WTC11 (cell line): ENCODE results near the gene CDC5L. TPM values are rescaled to one million over a fixed set of nuclear protein-coding genes. Genes with fewer than 3 reads are reported as not detected.

Experiments
- ATAC-seq: fragments of 200-7000 bp; cut with Tn5 transposase; 2 replicates; pipeline ENCODE4 v1.10.0; 2021; ENCODE audit warnings: mild to moderate bottlenecking, moderate library complexity
- CTCF ChIA-PET: fragments of 300-600 bp; sonication (Branson Sonifier 250); formaldehyde crosslinking; loops from one replicate; lab custom pipeline; 2021; ENCODE audit warnings: antibody characterized with exemption; lab: Charles Lee
- POLR2A ChIA-PET: fragments of 350-600 bp; sonication (Branson Sonifier 250); formaldehyde crosslinking; loops from one replicate; lab custom pipeline; 2021; ENCODE audit warnings: antibody characterized with exemption; lab: Charles Lee
- DNase-seq: peaks from one replicate; pipeline ENCODE4 v3.0.0; 2021; ENCODE audit warnings: low spot score
- H3K27ac Mint-ChIP-seq: 2 replicates; pipeline ENCODE4 v1.8.0; 2021; ENCODE audit warnings: mixed read lengths
- H3K27me3 Mint-ChIP-seq: 2 replicates; pipeline ENCODE4 v1.8.0; 2021; ENCODE audit warnings: low read depth, mild to moderate bottlenecking, moderate library complexity, mixed read lengths
- H3K36me3 Mint-ChIP-seq: 2 replicates; pipeline ENCODE4 v1.8.0; 2021; ENCODE audit warnings: mixed read lengths
- H3K4me1 Mint-ChIP-seq: 2 replicates; pipeline ENCODE4 v1.8.0; 2022; ENCODE audit warnings: mixed read lengths
- H3K4me3 Mint-ChIP-seq: 2 replicates; pipeline ENCODE4 v1.8.0; 2021; ENCODE audit warnings: mild to moderate bottlenecking, moderate library complexity, mixed read lengths
- H3K9me3 Mint-ChIP-seq: 2 replicates; pipeline ENCODE4 v1.8.0; 2021; ENCODE audit warnings: mixed read lengths
- CREM ChIP-seq: sonication (generic); formaldehyde crosslinking; IDR thresholded peaks from 2 replicates; pipeline ENCODE4 v1.8.1; 2022; ENCODE audit warnings: mild to moderate bottlenecking, missing genetic modification reagents, moderate library complexity
- ELF4 ChIP-seq: sonication (generic); formaldehyde crosslinking; IDR thresholded peaks from 2 replicates; pipeline ENCODE4 v1.8.1; 2022; ENCODE audit warnings: low read depth, mild to moderate bottlenecking, moderate library complexity, missing genetic modification reagents
- ETV6 ChIP-seq: sonication (generic); formaldehyde crosslinking; IDR thresholded peaks from 2 replicates; pipeline ENCODE4 v1.8.1; 2022; ENCODE audit warnings: mild to moderate bottlenecking, missing genetic modification reagents
- GTF2I ChIP-seq: fragments of 250-450 bp; sonication (Bioruptor Pico); conservative IDR thresholded peaks from 2 replicates; pipeline ENCODE4 v1.4.0; 2021; ENCODE audit warnings: mild to moderate bottlenecking
- NFE2L1 ChIP-seq: sonication (generic); formaldehyde crosslinking; IDR thresholded peaks from 2 replicates; pipeline ENCODE4 v1.8.1; 2023; ENCODE audit warnings: missing genetic modification reagents
- SP1 ChIP-seq: sonication (generic); formaldehyde crosslinking; conservative IDR thresholded peaks from 2 replicates; pipeline ENCODE4 v1.8.1; 2022; ENCODE audit warnings: missing genetic modification reagents
- TEAD4 ChIP-seq: sonication (generic); formaldehyde crosslinking; IDR thresholded peaks from 2 replicates; pipeline ENCODE4 v1.8.0; 2022; ENCODE audit warnings: mild to moderate bottlenecking, missing genetic modification reagents
- ZNF138 ChIP-seq: sonication (generic); formaldehyde crosslinking; conservative IDR thresholded peaks from 2 replicates; pipeline ENCODE4 v1.8.1; 2022; ENCODE audit warnings: mild to moderate bottlenecking, moderate library complexity, missing genetic modification reagents
- ZNF219 ChIP-seq: sonication (generic); formaldehyde crosslinking; IDR thresholded peaks from 2 replicates; pipeline ENCODE4 v1.8.0; 2023; ENCODE audit warnings: missing genetic modification reagents, mild to moderate bottlenecking, borderline replicate concordance
- total RNA-seq: library from RNA; stranded (reverse); gene quantifications from 3 replicates; pipeline ENCODE4 v1.2.3, GENCODE V29; 2021
- TF ChIP-seq, protein P1 (sequence below): sonication (generic); formaldehyde crosslinking; IDR thresholded peaks from 2 replicates; pipeline ENCODE4 v1.8.0; 2022; ENCODE audit warnings: missing genetic modification reagents
- TF ChIP-seq, protein P2 (sequence below): sonication (generic); formaldehyde crosslinking; IDR thresholded peaks from 2 replicates; pipeline ENCODE4 v1.8.0; 2023; ENCODE audit warnings: missing genetic modification reagents, mild to moderate bottlenecking, borderline replicate concordance
- TF ChIP-seq, protein P3 (sequence below): sonication (generic); formaldehyde crosslinking; IDR thresholded peaks from 2 replicates; pipeline ENCODE4 v1.8.1; 2022; ENCODE audit warnings: mild to moderate bottlenecking, missing genetic modification reagents, moderate library complexity, borderline replicate concordance
- TF ChIP-seq, protein P4 (sequence below): fragments of 200-600 bp; IDR thresholded peaks from 2 replicates; pipeline ENCODE4 v1.8.0; 2022; ENCODE audit warnings: antibody characterized with exemption
- TF ChIP-seq, protein P5 (sequence below): sonication (generic); formaldehyde crosslinking; IDR thresholded peaks from 2 replicates; pipeline ENCODE4 v1.8.1; 2023; ENCODE audit warnings: mild to moderate bottlenecking, missing genetic modification reagents, moderate library complexity
- TF ChIP-seq, protein P6 (sequence below): sonication (generic); formaldehyde crosslinking; IDR thresholded peaks from 2 replicates; pipeline ENCODE4 v1.8.0; 2023; ENCODE audit warnings: missing genetic modification reagents

The CDC5L gene
- total RNA-seq, 1 experiment from 2014 or later: 23.5 TPM

DNA sequence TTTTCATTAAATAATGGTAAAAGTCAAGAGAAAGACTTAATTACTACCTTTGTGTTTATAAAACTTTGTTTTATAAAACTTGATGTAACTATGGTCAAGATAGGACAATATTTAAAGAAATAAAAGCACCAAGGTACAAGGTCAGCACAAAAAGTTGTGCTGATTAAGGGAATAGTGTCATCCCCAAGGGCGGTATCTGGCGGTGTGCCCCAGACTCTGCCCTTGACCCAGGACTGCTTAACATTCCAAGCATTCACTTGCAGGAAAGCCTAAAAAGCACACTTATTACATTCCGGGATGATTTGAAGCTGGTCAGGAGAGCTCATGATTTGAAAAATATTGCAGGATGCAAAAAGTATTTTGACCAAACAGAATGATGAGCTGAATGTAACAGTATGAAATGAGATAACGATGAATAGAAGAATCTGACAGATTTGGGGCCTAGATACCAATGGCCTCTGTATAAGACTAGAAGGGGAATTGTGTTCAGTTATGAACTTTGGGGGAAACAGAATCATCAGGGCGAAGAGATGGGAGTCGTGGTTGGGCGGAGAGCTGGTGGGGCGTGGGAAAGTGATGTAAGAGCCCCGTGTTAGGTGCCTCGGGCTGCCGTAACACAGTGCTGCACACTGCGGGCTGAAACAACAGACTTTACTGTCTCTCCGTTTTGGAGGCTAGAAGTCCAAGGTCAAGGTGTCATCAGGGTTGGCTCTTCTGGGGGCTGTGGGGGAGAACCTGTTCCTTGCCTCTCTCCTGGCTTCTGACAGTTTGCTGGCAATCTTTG, 77.2 kb downstream of the CDC5L start:
- peaks cover 5% of the 10 kb centered on the region for H3K4me1 Mint-ChIP-seq
- H3K27ac Mint-ChIP-seq: no peak overlapping the region
- H3K9me3 Mint-ChIP-seq: no peaks in the 10 kb centered on the region
- H3K27me3 Mint-ChIP-seq: no peaks in the 10 kb centered on the region; the same call in 1 of the 2 replicates
- no peaks in the 10 kb centered on the region for H3K36me3 Mint-ChIP-seq
- no peak overlapping the region for H3K4me3 Mint-ChIP-seq
- DNase-seq: no peak
- TF ChIP-seq ELF4 (no peak), SP1 (CRISPR knock-in tag) (no peak), CREM (CRISPR knock-in tag) (no peak), GTF2I (CRISPR knock-in tag) (no peak), ZNF219 (CRISPR knock-in tag) (no peak), ZNF138 (CRISPR knock-in tag) (no peak), ETV6 (no peak), NFE2L1 (CRISPR knock-in tag) (no peak), TEAD4 (CRISPR knock-in tag) (no peak)
- TF ChIP-seq, protein P1, sequence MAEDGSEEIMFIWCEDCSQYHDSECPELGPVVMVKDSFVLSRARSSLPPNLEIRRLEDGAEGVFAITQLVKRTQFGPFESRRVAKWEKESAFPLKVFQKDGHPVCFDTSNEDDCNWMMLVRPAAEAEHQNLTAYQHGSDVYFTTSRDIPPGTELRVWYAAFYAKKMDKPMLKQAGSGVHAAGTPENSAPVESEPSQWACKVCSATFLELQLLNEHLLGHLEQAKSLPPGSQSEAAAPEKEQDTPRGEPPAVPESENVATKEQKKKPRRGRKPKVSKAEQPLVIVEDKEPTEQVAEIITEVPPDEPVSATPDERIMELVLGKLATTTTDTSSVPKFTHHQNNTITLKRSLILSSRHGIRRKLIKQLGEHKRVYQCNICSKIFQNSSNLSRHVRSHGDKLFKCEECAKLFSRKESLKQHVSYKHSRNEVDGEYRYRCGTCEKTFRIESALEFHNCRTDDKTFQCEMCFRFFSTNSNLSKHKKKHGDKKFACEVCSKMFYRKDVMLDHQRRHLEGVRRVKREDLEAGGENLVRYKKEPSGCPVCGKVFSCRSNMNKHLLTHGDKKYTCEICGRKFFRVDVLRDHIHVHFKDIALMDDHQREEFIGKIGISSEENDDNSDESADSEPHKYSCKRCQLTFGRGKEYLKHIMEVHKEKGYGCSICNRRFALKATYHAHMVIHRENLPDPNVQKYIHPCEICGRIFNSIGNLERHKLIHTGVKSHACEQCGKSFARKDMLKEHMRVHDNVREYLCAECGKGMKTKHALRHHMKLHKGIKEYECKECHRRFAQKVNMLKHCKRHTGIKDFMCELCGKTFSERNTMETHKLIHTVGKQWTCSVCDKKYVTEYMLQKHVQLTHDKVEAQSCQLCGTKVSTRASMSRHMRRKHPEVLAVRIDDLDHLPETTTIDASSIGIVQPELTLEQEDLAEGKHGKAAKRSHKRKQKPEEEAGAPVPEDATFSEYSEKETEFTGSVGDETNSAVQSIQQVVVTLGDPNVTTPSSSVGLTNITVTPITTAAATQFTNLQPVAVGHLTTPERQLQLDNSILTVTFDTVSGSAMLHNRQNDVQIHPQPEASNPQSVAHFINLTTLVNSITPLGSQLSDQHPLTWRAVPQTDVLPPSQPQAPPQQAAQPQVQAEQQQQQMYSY (CRISPR knock-in tag): no peak
- TF ChIP-seq, protein P2, sequence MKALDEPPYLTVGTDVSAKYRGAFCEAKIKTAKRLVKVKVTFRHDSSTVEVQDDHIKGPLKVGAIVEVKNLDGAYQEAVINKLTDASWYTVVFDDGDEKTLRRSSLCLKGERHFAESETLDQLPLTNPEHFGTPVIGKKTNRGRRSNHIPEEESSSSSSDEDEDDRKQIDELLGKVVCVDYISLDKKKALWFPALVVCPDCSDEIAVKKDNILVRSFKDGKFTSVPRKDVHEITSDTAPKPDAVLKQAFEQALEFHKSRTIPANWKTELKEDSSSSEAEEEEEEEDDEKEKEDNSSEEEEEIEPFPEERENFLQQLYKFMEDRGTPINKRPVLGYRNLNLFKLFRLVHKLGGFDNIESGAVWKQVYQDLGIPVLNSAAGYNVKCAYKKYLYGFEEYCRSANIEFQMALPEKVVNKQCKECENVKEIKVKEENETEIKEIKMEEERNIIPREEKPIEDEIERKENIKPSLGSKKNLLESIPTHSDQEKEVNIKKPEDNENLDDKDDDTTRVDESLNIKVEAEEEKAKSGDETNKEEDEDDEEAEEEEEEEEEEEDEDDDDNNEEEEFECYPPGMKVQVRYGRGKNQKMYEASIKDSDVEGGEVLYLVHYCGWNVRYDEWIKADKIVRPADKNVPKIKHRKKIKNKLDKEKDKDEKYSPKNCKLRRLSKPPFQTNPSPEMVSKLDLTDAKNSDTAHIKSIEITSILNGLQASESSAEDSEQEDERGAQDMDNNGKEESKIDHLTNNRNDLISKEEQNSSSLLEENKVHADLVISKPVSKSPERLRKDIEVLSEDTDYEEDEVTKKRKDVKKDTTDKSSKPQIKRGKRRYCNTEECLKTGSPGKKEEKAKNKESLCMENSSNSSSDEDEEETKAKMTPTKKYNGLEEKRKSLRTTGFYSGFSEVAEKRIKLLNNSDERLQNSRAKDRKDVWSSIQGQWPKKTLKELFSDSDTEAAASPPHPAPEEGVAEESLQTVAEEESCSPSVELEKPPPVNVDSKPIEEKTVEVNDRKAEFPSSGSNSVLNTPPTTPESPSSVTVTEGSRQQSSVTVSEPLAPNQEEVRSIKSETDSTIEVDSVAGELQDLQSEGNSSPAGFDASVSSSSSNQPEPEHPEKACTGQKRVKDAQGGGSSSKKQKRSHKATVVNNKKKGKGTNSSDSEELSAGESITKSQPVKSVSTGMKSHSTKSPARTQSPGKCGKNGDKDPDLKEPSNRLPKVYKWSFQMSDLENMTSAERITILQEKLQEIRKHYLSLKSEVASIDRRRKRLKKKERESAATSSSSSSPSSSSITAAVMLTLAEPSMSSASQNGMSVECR (CRISPR knock-in tag): no peak
- TF ChIP-seq, protein P3, sequence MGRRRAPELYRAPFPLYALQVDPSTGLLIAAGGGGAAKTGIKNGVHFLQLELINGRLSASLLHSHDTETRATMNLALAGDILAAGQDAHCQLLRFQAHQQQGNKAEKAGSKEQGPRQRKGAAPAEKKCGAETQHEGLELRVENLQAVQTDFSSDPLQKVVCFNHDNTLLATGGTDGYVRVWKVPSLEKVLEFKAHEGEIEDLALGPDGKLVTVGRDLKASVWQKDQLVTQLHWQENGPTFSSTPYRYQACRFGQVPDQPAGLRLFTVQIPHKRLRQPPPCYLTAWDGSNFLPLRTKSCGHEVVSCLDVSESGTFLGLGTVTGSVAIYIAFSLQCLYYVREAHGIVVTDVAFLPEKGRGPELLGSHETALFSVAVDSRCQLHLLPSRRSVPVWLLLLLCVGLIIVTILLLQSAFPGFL (CRISPR knock-in tag): no peak
- TF ChIP-seq, protein P4, sequence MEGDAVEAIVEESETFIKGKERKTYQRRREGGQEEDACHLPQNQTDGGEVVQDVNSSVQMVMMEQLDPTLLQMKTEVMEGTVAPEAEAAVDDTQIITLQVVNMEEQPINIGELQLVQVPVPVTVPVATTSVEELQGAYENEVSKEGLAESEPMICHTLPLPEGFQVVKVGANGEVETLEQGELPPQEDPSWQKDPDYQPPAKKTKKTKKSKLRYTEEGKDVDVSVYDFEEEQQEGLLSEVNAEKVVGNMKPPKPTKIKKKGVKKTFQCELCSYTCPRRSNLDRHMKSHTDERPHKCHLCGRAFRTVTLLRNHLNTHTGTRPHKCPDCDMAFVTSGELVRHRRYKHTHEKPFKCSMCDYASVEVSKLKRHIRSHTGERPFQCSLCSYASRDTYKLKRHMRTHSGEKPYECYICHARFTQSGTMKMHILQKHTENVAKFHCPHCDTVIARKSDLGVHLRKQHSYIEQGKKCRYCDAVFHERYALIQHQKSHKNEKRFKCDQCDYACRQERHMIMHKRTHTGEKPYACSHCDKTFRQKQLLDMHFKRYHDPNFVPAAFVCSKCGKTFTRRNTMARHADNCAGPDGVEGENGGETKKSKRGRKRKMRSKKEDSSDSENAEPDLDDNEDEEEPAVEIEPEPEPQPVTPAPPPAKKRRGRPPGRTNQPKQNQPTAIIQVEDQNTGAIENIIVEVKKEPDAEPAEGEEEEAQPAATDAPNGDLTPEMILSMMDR: no peak
- TF ChIP-seq, protein P5, sequence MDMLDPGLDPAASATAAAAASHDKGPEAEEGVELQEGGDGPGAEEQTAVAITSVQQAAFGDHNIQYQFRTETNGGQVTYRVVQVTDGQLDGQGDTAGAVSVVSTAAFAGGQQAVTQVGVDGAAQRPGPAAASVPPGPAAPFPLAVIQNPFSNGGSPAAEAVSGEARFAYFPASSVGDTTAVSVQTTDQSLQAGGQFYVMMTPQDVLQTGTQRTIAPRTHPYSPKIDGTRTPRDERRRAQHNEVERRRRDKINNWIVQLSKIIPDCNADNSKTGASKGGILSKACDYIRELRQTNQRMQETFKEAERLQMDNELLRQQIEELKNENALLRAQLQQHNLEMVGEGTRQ: no peak
- TF ChIP-seq, protein P6, sequence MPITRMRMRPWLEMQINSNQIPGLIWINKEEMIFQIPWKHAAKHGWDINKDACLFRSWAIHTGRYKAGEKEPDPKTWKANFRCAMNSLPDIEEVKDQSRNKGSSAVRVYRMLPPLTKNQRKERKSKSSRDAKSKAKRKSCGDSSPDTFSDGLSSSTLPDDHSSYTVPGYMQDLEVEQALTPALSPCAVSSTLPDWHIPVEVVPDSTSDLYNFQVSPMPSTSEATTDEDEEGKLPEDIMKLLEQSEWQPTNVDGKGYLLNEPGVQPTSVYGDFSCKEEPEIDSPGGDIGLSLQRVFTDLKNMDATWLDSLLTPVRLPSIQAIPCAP (CRISPR knock-in tag): no peak
- peak; percentile 73 for ATAC-seq
- ChIA-PET POLR2A (no interaction called here), CTCF (interaction anchor here (3.1 kb wide), 1 partner anchor 11 kb away, joined by 22 read pairs; no protein-coding TSS in a partner anchor)
